CD14-positive monocyte (primary cell): Measurements from ENCODE around the gene YIPF6. TPM values are rescaled to one million over a fixed set of nuclear protein-coding genes. Genes with fewer than 3 reads are reported as not detected.

Experiments used
- DNase-seq, 3 donors: peaks; one replicate each; pipeline ENCODE4 v3.0.0-alpha.2; 2011 to 2022
- H2AFZ ChIP-seq: 2 replicates; pipeline ENCODE4 v1.6.0; 2012; ENCODE audit warnings: mild to moderate bottlenecking, low read depth, low read length, inconsistent platforms; ENCODE audit not compliant: insufficient read depth, poor library complexity, severe bottlenecking
- H3K27ac ChIP-seq, 2 donors: 1 replicate in 1 of 2; 2 replicates in 1 of 2; pipeline ENCODE4 v1.5.1; 2012 to 2013; ENCODE audit warnings: low read length in 2 of 2, control low read depth in 1 of 2, inconsistent platforms in 1 of 2, low read depth in 1 of 2, mild to moderate bottlenecking in 1 of 2
- H3K27me3 ChIP-seq, 2 donors: one replicate each; pipeline versions ENCODE4 v1.6.0 to v1.6.1; 2011 to 2013; ENCODE audit warnings: low read length in 2 of 2; ENCODE audit not compliant: control insufficient read depth in 2 of 2, insufficient read depth in 2 of 2
- H3K36me3 ChIP-seq, 2 donors: replicated peaks in 1 of 2; 1 replicate in 1 of 2; 2 replicates in 1 of 2; pipeline versions ENCODE4 v1.5.1 to v1.6.1; 2012 to 2013; ENCODE audit warnings: low read length in 2 of 2, control low read depth in 1 of 2, inconsistent platforms in 1 of 2, mild to moderate bottlenecking in 1 of 2; ENCODE audit not compliant: insufficient read depth in 2 of 2, control insufficient read depth in 1 of 2
- H3K4me1 ChIP-seq, 2 donors: 1 replicate in 1 of 2; 2 replicates in 1 of 2; pipeline versions ENCODE4 v1.5.1 to v1.6.1; 2012 to 2013; ENCODE audit warnings: low read length in 2 of 2, control low read depth in 1 of 2, inconsistent platforms in 1 of 2, mild to moderate bottlenecking in 1 of 2, moderate library complexity in 1 of 2; ENCODE audit not compliant: insufficient read depth in 2 of 2, control insufficient read depth in 1 of 2
- H3K4me2 ChIP-seq: replicated peaks from 2 replicates; pipeline ENCODE3; 2012; ENCODE audit warnings: low read length, moderate library complexity, mild to moderate bottlenecking; ENCODE audit not compliant: poor library complexity, severe bottlenecking; ENCODE audit errors: extremely low read depth
- H3K4me3 ChIP-seq, 3 experiments: fragments of 200-600 bp in 1 of 3; sonication (generic) in 1 of 3; replicated peaks in 1 of 3; 1 replicate in 2 of 3; 2 replicates in 1 of 3; pipeline ENCODE4 v1.5.1; 2011 to 2013; ENCODE audit warnings: low read length in 3 of 3, mild to moderate bottlenecking in 3 of 3, control low read depth in 2 of 3, low read depth in 2 of 3, inconsistent platforms in 1 of 3, moderate library complexity in 1 of 3
- H3K79me2 ChIP-seq: 2 replicates; pipeline ENCODE4 v1.6.0; 2012; ENCODE audit warnings: mild to moderate bottlenecking, control low read depth, inconsistent platforms, low read length, moderate library complexity; ENCODE audit not compliant: insufficient read depth
- H3K9ac ChIP-seq: 2 replicates; pipeline ENCODE4 v1.6.0; 2017; ENCODE audit warnings: low read length, mild to moderate bottlenecking; ENCODE audit not compliant: insufficient read depth, poor library complexity, severe bottlenecking
- H3K9me3 ChIP-seq, 2 donors: replicated peaks in 1 of 2; 1 replicate in 1 of 2; 2 replicates in 1 of 2; pipeline versions ENCODE4 v1.5.1 to v1.6.1; 2012 to 2013; ENCODE audit warnings: low read length in 2 of 2, control low read depth in 1 of 2; ENCODE audit not compliant: control insufficient read depth in 1 of 2, insufficient read depth in 1 of 2
- H4K20me1 ChIP-seq: 2 replicates; pipeline ENCODE4 v1.6.0; 2012; ENCODE audit warnings: mild to moderate bottlenecking, low read length, control low read depth, moderate library complexity; ENCODE audit not compliant: insufficient read depth
- H3K27ac Mint-ChIP-seq, 7 donors: one replicate each; pipeline ENCODE4 v1.8.0; 2020; ENCODE audit warnings: mild to moderate bottlenecking in 7 of 7, mixed read lengths in 7 of 7, moderate library complexity in 6 of 7, inconsistent platforms in 2 of 7
- H3K27me3 Mint-ChIP-seq, 3 donors: one replicate each; pipeline ENCODE4 v1.8.0; 2021 to 2022; ENCODE audit warnings: low read depth in 3 of 3, mild to moderate bottlenecking in 3 of 3, mixed read lengths in 3 of 3, moderate library complexity in 3 of 3, inconsistent platforms in 1 of 3
- H3K36me3 Mint-ChIP-seq, 2 donors: one replicate each; pipeline ENCODE4 v1.8.0; 2020; ENCODE audit warnings: mixed read lengths in 2 of 2, inconsistent platforms in 1 of 2, mild to moderate bottlenecking in 1 of 2
- H3K4me1 Mint-ChIP-seq: one replicate; pipeline ENCODE4 v1.8.0; 2020; ENCODE audit warnings: mild to moderate bottlenecking, mixed read lengths
- H3K4me3 Mint-ChIP-seq, 2 donors: one replicate each; pipeline ENCODE4 v1.8.0; 2020; ENCODE audit warnings: mild to moderate bottlenecking in 2 of 2, mixed read lengths in 2 of 2, moderate library complexity in 1 of 2
- H3K9me3 Mint-ChIP-seq, 7 donors: one replicate each; pipeline ENCODE4 v1.8.0; 2020 to 2022; ENCODE audit warnings: mixed read lengths in 7 of 7, mild to moderate bottlenecking in 6 of 7, moderate library complexity in 6 of 7, inconsistent platforms in 2 of 7
- WGBS: methylation state at CpG from one replicate; pipeline ENCODE4 v1.1.5; 2013; ENCODE audit warnings: missing lambda C conversion rate; ENCODE audit not compliant: insufficient coverage; 5-methylcytosine and 5-hydroxymethylcytosine counted together
- intact Hi-C, 2 donors: fragments of 100-400 bp; cut with micrococcal nuclease; formaldehyde crosslinking; loops; one replicate each; pipeline versions ENCODE4 v1.15.0 to v1.15.1; 2023
- polyA plus RNA-seq, 3 donors: library from polyadenylated mRNA; depleted of rRNA in 1 of 3; unstranded in 2 of 3; stranded (reverse) in 1 of 3; fragments of 300-500 nt in 2 of 3; fragments of >200 nt in 1 of 3; fragmentation: Illumina TruSeq in 2 of 3; gene quantifications; 1 replicate in 2 of 3; 2 replicates in 1 of 3; pipeline ENCODE4 v1.2.3, GENCODE V29; 2012 to 2021
- TF ChIP-seq, protein P1 (sequence below): fragments of 200-600 bp; IDR thresholded peaks from one replicate; pipeline ENCODE4 v1.8.0; 2022; ENCODE audit warnings: antibody characterized with exemption, mild to moderate bottlenecking

The YIPF6 gene
- polyA plus RNA-seq, 3 donors, result 3.8 to 23.6 (median 21.0) TPM

DNA sequence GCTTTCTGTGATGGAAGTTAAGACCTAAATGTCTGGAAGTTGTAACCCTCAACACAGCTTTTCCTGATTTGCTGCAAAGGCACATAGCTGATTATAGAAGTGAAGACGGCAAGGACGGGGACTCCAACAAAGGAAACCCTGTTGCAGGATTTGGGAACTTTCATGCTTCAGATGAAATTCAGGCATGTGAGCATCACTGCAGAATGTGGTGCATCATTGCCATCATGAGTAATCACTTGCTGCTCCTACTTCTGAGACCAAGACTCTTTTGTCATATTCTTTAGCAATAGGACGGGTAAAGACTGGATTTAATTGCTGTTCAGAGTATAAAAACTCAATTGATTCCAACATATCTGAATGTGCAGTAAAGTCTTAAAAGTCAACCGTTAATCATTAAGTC is 35.8 kb downstream of the YIPF6 start:
- no peak overlapping the region for H2AFZ ChIP-seq
- no peaks in the 10 kb centered on the region for H3K4me1 Mint-ChIP-seq
- H3K4me1 ChIP-seq, result no peaks in the 10 kb centered on the region
- TF ChIP-seq, protein P1, sequence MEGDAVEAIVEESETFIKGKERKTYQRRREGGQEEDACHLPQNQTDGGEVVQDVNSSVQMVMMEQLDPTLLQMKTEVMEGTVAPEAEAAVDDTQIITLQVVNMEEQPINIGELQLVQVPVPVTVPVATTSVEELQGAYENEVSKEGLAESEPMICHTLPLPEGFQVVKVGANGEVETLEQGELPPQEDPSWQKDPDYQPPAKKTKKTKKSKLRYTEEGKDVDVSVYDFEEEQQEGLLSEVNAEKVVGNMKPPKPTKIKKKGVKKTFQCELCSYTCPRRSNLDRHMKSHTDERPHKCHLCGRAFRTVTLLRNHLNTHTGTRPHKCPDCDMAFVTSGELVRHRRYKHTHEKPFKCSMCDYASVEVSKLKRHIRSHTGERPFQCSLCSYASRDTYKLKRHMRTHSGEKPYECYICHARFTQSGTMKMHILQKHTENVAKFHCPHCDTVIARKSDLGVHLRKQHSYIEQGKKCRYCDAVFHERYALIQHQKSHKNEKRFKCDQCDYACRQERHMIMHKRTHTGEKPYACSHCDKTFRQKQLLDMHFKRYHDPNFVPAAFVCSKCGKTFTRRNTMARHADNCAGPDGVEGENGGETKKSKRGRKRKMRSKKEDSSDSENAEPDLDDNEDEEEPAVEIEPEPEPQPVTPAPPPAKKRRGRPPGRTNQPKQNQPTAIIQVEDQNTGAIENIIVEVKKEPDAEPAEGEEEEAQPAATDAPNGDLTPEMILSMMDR, result no peak
- no peak overlapping the region for H3K4me3 Mint-ChIP-seq
- no peaks in the 10 kb centered on the region for H4K20me1 ChIP-seq
- H3K79me2 ChIP-seq, result no peaks in the 10 kb centered on the region
- no peaks in the 10 kb centered on the region for H3K9me3 ChIP-seq
- H3K4me3 ChIP-seq, result no peak overlapping the region
- peak in 1 of 3 donors; percentile 2 for DNase-seq
- H3K27ac ChIP-seq, result no peak overlapping the region
- H3K9ac ChIP-seq, result no peak overlapping the region
- no peak overlapping the region for H3K27ac Mint-ChIP-seq
- peaks cover 35 to 41% of the 10 kb centered on the region in 2 donors for H3K36me3 Mint-ChIP-seq
- H3K36me3 ChIP-seq, result peaks cover 18 to 53% of the 10 kb centered on the region in 2 donors
- WGBS, result no CpG with 5 or more reads among the region's 4 CpGs
- intact Hi-C loops, result no loop called here
- peaks cover 0 to 4% (median 0%) of the 10 kb centered on the region in 3 donors for H3K27me3 Mint-ChIP-seq
- no peaks in the 10 kb centered on the region for H3K9me3 Mint-ChIP-seq
- H3K4me2 ChIP-seq, result no peak overlapping the region
- H3K27me3 ChIP-seq, result no peaks in the 10 kb centered on the region

DNA sequence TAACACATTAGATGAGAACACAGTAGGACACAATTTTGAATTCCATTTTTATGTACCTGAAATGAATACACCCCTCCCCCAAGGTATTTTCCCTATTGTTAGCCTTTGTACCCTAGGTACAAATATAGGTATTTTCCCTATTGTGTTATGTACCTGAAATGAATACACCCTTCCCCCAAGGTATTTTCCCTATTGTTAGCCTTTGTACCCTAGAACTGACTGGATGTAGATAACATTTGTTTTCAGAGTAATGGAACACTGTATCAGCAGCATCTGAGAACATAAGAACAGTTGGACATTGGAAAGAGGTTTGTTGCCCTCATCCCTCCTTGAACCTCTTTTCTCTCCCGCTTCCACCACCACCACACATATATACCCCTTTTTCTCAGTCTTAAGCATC is 37.6 kb downstream of the YIPF6 start:
- H3K4me3 Mint-ChIP-seq, result no peak overlapping the region
- Histone ChIP-seq H3K79me2 (no peaks in the 10 kb centered on the region), H3K27me3 (no peaks in the 10 kb centered on the region), H3K9me3 (peaks cover 0 to 4% of the 10 kb centered on the region in 2 donors), H3K4me1 (no peaks in the 10 kb centered on the region), H3K4me3 (no peak overlapping the region), H3K9ac (no peak overlapping the region), H3K27ac (no peak overlapping the region), H3K36me3 (peaks cover 15 to 35% of the 10 kb centered on the region in 2 donors), H4K20me1 (no peaks in the 10 kb centered on the region), H3K4me2 (no peak overlapping the region), H2AFZ (no peak overlapping the region)
- DNase-seq, result no peak
- no CpG with 5 or more reads among the region's 1 CpG for WGBS
- H3K36me3 Mint-ChIP-seq, result peaks cover 26 to 28% of the 10 kb centered on the region in 2 donors
- peaks cover 0 to 3% (median 0%) of the 10 kb centered on the region in 3 donors for H3K27me3 Mint-ChIP-seq
- TF ChIP-seq, protein P1, result no peak
- intact Hi-C loops, result no loop called here
- no peaks in the 10 kb centered on the region for H3K4me1 Mint-ChIP-seq
- H3K27ac Mint-ChIP-seq, result no peak overlapping the region
- H3K9me3 Mint-ChIP-seq, result peaks cover under 1 to 6% (median 3%) of the 10 kb centered on the region in 7 donors
